HG03558 (cell line): ENCODE results near the gene TMPRSS9.
"Not testable (repeated sequence)": the region's sequence is repeated elsewhere in the genome, so short reads cannot be mapped to it uniquely, and the experiment has no call there.

Experiments
- ATAC-seq: cut with Tn5 transposase; IDR thresholded peaks from one replicate; pipeline ENCODE4 v1.9.1; 2021; ENCODE audit warnings: moderate number of reproducible peaks; ENCODE audit not compliant: unreplicated experiment; ENCODE audit errors: extremely low read depth

Gene TMPRSS9

DNA sequence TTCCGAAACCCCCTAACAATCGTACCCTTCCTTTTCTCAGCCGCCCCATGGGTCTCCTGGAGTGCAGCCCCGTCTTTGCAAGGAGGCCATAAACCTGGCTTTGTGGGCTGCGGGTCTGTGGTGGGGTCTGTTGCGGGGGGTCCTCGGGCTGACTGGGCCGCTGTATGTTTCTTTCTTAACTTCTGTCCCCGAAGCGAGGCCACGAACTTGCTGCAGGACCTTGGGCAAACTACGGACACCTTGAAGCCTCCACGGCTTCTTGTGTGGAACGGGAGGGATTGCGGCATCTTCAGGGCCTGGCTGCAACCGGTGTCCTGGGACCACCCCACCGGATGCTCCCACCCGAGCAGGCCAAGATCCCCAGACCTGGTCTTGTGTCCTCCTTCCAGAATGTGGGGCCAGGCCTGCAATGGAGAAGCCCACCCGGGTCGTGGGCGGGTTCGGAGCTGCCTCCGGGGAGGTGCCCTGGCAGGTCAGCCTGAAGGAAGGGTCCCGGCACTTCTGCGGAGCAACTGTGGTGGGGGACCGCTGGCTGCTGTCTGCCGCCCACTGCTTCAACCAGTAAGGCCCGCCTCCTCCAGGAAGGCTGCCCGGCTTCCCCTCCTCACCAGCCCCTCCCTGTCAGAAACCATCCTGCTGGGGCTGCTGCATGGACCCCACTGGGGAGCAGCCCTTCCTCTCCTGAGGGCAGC is 55.4 kb downstream of the TMPRSS9 start:
- ATAC-seq = no peak

DNA sequence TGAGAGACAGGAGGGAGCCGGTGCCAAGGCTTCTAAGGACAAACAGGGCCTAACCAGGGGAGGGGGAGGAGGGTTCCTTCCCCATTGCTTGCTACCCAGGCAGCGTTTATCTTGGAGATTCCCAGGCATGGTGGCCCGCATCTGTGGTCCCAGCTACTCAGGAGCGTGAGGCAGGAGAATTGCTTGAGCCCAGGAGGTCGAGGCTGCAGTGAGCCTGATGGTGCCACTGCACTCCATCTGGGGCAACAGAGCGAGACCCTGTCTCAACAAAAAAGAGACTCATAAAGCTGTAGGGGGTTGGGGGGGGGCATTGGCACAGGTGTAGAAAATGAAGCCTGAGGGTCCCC is 55.9 kb downstream of the TMPRSS9 start:
- ATAC-seq = no peak

DNA sequence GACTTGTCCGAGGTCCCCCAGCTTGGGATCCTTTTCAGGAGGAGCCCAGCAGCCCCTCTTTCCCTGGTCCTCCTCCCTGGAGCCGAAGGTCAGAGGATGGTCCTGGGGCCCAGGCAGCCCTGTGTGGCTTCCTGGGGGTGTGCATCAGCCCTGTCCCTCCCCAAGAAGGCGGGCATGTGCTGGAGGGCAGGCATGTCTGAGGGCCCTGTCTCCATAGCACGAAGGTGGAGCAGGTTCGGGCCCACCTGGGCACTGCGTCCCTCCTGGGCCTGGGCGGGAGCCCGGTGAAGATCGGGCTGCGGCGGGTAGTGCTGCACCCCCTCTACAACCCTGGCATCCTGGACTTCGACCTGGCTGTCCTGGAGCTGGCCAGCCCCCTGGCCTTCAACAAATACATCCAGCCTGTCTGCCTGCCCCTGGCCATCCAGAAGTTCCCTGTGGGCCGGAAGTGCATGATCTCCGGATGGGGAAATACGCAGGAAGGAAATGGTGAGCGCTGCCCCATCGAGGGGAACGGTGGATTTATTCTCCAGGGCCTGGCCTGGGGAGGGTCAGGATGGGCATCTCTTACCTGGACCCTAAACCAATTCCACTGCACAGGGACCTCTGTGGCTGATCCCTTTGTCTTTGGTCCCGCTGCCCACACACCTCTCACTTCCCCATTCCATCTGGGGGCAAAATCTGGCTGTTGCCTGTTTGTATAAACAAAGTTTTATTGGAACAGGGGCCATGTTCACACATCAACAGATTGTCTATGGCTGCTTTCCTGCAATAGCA is 56.4 kb downstream of the TMPRSS9 start:
- no peak for ATAC-seq

DNA sequence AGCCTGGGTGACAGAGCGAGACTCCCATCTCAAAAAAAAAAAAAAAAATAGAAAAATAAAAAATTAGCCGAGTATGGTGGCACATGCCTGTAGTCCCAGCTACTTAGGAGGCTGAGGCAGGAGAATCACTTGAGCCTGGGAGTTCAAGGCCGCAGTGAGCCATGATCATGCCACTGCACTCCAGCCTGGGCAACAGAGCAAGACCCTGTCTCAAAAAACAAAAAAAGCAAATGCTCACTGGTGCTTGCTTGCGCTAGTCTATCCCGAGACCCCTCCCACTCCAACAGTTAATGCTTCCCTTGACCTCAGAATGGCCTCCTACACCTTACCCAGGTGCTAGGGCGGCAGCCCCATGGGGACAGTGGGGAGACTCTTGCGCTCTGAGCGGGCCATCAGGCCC is 57.4 kb downstream of the TMPRSS9 start:
- ATAC-seq = not testable (repeated sequence)

DNA sequence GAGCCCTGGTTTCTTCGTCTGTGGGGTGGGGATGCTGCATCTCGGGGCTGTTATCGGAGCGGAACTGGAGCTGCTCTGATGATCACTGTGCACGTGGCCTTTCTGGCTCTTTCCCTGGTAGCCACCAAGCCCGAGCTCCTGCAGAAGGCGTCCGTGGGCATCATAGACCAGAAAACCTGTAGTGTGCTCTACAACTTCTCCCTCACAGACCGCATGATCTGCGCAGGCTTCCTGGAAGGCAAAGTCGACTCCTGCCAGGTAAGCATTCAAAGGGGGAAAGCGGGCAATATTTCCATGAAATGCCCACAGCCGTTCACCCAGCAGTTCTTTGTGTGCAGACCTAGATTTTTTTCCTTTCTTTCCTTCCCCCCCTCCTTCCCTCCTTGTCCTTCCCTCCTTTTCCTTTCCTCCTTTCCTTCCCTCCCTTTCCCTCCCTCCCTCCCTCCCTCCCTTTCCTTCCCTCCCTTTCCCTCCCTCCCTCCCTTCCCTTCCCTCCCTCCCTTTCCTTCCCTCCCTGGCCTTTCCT is 57.9 kb downstream of the TMPRSS9 start:
- no peak for ATAC-seq

DNA sequence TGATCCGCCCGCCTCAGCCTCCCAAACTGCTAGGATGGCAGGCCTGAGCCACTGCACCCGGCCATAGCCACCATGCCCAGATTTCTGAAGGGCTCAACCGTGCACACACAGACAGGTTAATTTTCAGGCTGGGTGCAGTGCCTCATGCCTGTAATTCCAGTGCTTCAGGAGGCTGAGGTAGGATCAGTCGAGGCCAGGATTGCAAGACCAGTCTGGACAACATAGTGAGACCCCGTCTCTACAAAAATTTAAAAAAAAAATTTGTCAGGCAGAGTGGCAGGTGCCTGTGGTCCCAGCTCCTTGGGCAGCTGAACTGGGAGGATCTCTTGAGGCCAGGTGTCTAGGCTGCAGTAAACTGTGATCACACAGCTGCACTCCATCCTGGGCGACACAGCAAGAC is 59.7 kb downstream of the TMPRSS9 start:
- ATAC-seq = no peak

DNA sequence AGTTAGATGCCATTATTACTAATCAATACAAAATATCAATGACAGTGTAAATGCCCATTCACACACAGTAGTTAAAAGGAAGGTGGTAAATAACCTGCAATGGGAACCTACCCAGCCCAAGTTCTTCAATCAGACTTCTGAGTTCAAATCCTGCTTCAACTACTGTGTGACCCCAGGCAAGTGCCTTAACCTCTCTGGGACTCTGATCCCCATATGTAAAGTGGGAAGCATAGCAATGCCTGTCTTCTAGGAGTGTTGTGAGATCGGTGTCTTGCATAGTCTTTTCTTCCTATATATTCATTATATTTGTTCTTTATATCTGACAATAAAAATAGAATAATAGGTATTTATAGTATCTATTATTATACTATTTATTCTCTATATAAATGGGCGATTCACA is 60.4 kb downstream of the TMPRSS9 start:
- ATAC-seq = no peak

DNA sequence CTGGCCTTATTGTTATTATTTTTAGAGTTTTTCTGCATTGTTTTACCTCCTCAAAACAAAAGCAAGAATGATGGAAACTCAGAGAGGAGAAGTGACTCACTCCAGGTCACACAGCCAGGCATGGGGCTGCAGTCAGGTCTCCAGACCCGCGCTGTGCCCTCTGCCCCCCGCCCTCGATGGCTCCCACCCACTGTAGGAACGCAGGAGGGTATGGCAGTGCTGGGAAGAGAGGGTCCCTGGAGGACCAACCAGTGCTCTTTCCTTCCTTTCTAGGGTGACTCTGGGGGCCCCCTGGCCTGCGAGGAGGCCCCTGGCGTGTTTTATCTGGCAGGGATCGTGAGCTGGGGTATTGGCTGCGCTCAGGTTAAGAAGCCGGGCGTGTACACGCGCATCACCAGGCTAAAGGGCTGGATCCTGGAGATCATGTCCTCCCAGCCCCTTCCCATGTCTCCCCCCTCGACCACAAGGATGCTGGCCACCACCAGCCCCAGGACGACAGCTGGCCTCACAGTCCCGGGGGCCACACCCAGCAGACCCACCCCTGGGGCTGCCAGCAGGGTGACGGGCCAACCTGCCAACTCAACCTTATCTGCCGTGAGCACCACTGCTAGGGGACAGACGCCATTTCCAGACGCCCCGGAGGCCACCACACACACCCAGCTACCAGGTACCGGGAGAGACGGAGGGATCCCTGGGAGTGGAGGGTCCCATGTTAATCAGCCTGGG is 61.7 kb downstream of the TMPRSS9 start:
- ATAC-seq = no peak

DNA sequence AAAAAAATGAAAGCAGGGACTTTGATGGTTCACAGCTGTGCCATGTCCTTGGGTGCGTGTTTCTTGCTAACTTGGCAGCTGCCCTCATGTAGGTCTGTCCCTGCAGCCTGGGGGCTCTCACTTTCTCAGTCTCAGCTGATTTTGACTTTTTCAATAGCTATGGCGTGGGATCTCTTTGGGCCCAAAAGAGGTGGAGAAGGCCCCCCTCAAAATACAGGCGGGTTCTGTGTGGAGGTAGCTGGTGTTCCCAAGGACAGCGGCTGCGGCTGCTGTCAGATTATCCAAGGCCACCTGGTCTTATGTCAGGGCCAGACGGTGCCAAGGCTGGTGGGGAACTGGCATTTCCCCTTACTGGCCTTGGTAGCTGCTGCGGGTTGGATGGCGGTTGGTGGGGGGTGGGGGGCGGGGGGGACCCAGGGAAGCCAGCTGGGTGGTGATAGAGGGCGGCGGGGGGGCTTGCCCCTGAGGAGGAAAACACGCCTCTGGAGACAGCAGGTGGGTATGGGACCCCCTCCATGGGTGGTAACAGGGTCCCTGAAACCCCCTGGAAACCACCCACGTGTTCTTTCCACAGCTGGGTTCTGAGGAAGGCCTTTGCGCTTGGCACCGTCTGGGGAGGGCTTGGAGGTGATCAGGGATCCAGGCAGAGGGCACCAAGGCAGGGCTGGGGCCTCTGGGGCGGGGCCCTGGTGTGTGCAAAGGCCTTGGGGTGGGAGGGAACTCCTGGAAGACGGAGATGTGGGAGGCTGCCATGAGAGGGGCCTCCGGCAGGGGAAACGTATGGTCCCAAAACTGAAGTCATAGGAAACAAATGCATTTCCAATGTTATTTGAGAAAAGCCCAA is 63.2 kb downstream of the TMPRSS9 start:
- ATAC-seq = no peak

DNA sequence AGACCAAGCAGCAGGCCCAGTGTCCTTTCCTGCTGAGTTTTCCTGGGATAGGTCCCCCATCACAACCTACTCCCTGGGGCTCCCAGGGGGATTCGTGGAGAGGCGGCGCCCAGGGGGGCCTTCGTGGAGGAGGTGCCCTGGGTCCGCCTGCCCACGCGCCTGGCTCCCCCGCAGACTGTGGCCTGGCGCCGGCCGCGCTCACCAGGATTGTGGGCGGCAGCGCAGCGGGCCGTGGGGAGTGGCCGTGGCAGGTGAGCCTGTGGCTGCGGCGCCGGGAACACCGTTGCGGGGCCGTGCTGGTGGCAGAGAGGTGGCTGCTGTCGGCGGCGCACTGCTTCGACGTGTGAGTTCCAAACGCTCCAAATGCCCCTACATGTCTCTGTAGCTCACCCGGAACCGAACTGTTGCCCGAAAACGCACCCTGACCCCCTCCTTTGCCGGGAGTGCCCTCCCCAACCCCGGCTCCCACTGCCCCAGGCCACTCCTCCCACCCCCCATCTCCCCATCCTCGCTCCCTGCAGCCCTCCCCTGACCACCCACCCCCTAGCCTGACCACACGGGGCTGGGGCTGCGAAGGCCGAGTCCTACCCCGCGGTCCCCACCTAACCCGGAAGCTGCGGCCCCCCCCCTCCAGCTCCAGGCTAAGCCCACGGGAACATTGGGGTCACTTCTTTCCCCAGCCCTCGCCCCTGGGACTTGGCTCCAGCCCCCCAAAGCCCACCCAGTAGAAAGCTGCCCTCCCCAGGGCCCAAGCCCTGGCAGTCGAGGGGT is 64.0 kb downstream of the TMPRSS9 start:
- ATAC-seq = no peak

DNA sequence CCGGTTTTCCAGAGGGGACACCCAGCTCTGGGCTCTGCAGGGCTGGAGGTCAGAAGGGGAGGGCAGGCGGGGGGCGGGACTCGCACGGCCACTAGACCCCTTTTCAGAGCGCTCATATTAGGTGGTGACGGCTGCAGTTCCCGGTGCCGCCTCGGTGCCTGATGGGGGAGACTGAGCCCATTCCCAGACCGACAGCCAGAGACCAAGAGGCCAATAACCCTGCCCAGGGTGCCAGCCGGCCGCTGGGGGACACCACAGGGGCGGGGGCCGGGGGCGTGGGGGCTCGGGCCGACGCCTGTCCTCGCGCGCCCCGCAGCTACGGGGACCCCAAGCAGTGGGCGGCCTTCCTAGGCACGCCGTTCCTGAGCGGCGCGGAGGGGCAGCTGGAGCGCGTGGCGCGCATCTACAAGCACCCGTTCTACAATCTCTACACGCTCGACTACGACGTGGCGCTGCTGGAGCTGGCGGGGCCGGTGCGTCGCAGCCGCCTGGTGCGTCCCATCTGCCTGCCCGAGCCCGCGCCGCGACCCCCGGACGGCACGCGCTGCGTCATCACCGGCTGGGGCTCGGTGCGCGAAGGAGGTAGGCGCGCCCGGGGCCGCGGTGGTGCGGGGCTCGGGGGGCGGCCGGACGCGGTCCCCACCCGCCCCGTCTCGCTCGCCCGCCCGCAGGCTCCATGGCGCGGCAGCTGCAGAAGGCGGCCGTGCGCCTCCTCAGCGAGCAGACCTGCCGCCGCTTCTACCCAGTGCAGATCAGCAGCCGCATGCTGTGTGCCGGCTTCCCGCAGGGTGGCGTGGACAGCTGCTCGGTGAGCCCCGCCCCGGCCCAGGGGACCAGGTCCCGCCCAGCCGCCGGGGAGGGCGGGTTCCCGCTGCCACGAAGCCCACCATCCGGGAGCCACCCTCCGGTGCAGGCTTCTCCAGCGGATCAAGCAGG is 64.9 kb downstream of the TMPRSS9 start:
- ATAC-seq = no peak

DNA sequence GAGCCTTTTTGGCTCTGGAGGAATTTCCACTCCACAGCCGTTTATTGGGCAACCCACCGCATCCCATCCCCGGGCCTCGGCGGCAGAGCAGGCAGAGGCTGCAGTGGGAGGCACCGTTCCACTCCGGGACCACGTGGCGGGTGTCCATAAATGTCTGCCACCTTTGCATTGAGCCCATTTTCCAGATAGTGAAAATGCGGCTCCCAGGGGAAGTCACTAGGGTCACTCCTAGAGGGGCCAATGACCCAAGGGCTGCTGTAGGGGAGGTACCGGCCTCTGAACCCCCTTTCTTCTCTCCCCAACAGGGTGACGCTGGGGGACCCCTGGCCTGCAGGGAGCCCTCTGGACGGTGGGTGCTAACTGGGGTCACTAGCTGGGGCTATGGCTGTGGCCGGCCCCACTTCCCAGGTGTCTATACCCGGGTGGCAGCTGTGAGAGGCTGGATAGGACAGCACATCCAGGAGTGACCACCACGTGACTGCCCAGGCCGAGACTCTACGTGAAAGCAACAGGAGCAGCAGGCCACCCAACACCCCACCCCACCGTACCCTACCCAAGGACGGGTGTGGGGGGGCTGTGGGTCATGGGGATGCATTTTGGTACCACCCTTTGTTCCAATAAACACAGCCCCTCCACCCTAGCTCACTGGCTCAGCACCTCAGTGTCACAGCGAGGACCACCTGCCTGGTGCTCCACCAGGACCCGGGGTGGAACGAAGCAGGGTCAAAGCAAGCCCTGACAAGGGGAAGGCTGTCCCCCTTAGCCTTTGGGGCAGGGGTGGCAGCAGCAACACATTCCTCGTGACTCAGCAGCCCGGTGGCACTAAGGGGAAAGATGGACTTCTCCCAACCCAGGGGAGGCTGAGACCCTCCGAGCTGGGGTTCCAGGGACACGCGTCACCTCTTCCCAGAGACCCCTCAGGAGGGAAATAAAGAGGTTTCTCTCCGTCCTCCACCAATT is 65.8 kb downstream of the TMPRSS9 start:
- no peak for ATAC-seq

DNA sequence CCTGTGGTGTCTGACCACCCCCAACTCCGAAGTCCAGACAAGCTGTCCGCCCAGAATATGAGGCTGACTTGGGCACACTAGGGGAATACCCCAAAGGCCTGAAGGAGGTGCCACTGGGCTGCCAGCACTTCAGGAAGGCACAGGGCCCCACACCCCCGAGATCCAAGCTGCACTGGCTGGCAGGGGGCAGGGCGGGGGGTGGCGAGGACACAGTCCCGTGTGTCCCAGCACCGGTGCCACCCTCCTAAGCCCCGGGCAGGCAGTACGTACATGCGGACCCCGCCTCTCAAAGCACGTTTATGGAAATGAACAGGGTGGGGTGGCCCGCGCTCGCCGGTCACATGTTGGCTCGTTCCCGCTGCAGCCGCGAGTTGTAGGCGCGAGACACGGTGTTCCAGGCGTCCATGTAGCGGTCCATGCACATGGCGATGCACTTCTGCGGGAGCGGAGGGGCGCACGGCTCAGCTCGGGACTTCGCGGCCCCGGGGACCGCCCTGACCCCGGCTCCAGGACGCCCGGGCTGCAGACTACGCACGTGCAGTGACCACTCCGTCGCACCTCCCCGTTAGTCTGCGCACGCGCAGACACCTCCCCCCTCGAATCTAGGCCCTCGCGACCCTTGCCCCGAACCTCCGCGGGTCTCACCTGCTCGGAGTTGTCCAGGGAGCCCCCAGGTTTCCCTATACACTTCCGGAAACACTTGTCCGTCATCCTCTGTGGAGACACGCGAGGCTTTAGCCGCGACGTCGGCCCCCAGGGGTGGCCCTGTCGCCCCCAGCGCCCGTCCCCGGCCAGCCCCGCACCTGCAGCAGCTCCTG is 66.8 kb downstream of the TMPRSS9 start:
- ATAC-seq = no peak

DNA sequence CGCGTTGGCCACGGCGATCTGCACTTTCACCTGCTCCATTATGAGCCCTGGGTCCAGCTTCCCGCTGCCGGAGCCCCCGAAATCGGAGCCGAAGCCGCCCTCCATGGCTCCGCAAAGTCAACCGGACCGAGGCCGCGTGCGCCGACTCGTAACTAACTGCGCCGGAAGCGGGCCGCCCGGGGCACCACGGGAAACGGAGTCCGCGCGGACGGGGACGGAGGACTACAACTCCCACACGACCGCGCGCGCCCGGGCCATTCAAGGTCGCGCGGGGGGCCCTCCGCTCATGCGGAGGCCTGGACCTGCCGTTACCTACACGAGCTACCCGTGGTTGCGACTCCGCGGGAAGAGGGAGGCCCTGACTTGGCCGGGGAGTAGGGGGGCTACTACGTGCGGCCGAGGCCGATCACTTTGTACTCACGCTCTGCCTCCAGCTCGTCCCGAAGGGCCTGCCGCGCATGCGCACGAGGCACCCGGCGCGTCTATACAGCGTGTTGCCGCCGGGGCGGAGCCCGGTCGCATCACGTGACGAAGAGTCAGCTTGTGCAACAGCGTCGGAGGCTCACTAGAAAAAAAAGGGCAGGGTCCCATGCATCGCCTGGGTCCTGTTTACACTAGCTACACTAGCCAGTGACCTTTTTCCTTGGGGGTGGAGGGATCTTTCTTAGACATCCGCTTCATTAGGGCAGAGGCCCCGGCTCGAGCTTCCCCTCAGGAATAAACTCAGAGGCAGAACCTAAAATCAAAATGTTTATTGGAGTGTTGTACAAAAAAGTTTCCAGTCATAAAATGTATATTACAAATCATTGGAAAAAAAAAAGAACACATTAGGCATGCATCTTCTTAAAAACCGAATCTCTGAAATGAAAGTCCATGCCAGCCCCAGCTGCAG is 67.6 kb downstream of the TMPRSS9 start, which contains the start of gene TIMM13:
TSS of gene TIMM13 (minus strand) at position 158 of the 892 bp plus-strand sequence. CDS start at position 105, 53 bp downstream.
- ATAC-seq = peak; percentile 61

DNA sequence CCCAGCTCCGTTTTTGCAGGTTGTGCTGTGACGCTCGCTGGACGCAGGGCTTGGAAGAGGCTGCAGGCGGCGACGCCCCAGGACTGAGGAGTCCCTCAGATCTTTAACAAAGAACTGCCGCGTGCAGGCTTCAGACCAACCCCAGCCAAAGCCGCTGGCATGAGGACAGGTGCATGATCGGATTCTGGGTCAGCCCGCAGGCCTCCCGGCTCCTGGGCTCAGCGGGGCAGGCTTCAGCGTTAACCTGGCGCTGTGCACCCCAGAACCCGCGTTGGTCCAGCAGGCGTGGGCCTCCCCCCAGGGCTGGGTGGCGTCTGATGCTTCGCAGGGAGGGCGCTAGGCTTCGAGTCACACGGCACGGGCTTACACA is 68.2 kb downstream of the TMPRSS9 start:
- no peak for ATAC-seq
